ENCODE measurements around the gene PIK3R2.
A peak's percentile ranks its signal among the peaks of the same experiment; 100 is the strongest.
"Not testable (repeated sequence)": the region's sequence is repeated elsewhere in the genome, so short reads cannot be mapped to it uniquely, and the experiment has no call there.

PIK3R2 gene

DNA sequence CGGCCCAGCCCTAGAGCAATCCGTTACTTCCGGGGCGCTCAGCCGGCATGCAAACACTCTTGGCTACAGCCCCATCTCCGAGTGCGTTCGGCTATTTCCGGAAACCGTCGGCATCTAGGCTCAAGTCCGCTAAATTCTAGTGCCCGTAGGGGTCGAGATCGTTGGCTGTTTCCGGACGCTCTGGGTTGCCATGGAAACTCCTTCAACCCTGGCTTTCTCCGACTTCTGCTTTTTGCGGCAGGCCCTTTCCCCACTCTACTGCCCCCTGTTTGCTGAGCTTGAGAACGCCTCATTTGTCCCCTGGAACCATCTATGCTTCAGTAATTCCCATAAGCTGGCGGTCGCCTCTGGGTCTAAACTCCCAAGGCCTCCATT lies 534 bp upstream of the PIK3R2 start:
- DNase-seq, result peak in 55 of 56 donors; percentile 69 to 97 (median 91)

DNA sequence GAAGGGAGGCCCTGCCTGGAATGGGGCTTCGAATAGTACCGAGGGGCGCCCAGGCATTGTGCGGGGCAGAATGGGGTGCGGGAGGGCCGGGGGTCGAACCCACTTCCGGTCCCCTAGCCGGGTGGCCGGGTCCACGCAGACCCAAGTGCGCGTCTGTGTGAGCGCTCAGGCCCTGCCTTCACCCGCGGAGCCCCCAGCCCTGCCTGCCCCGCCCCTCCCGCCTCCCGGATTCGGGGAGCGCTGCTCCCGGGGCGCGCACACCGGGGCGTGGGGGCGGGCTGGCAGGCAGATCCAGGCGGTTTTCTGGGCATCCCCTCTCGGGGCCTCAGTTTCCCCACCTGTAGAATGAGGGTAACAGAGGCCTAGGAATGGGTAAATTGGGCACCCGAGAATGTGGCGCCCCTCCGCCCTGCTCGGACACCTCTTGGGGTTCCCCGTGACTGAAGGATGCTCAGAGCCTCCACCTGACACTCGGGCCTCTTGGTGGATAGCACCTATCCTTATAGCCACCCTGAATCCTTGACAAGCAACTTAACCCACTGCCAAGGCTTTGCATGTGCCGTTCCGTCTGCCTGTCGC lies 682 bp downstream of the PIK3R2 start:
- DNase-seq, result peak in 12 of 56 donors; percentile 8 to 61 (median 38)

DNA sequence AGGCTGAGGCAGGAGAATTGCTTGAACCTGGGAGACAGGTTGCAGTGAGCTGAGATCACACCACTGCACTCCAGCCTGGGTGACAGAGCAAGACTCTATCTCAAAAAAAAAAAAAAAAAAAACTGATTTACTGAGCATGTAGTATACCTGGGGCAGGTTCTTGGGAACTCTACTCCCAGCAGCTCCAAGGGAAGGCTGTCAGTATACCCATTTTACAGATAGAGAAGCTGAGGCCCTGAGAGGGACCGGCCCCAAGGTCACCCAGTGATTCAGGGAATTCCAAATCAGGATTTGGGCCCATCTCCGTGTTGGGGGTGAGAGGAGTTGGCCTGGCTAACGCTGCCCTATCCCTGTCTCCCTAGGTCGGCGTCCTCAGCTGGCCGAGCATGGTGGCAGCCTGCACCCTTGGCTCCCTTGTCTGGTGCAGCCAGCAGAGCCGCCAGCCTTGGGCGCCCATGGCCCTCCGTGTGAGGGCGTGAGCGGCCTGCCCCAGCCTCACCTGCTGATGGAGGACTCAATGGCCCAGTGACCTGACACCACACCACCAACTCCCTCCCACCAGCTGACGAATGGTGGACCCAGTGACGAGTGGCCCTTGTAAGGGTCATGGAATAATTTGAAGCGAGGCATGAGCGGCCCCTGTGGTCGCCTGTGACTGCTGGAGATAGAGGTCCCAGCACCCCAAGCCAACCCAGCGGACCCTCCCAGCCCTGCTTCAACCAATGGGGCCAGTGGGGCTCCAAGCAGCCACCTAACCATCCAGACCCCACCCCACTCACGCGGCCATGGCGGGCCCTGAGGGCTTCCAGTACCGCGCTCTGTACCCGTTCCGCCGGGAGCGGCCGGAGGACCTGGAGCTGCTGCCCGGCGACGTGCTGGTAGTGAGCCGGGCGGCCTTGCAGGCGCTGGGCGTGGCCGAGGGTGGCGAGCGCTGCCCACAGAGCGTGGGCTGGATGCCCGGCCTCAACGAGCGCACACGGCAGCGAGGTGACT lies 2.4 kb downstream of the PIK3R2 start:
- peak in 1 of 56 donors; percentile 15 for DNase-seq

DNA sequence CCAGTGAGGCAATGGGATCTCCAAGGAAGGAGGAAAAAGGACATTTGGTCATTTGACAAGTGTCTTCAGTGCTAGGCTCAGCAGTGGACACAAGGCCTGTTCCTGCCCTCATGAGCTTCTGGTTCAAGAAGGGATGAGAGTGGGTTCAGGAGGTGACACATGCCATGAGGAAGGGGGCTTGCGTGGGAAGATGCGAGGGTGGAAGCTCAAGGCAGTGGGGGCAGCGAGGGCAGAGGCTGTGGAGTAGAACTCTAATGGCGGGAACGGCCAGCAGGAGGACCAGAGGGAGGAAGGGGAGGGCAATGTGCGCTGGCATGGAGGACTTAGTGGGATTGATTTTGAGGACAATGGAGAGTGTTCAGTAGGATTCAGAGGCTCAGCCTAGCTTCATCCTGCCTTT lies 3.3 kb downstream of the PIK3R2 start:
- DNase-seq, result no peak

DNA sequence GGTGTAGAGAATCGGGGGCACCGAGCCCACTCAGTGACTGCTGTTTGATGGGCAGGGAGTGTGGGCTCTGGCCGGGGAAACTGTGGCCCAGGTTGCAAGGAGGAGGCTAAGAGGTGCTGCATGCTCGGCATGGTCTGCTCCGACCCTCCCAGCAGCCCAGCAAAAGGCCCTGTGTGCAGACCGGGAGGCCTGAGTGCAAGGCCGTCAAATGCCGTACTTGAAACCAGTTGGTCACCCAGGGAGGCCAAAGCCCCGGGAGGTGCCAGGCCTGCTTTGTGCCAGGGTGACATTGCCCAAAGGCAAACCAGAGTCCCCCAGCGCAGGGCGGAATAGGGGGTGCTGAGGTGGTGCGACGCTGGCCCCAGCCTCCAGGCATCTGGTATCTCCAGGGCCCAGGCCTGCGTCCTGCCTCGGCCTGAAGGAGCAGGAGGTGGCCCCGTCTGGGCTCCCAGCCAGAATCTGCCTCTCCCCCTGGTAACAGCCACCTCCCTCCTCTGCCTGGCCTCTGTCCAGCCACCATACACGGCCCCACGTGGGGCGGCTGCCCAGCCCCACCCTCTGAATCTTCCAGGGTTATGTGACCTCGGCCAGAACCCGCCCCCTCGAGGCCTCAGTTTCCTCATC lies 4.0 kb downstream of the PIK3R2 start:
- peak in 52 of 56 donors; percentile 21 to 88 (median 61) for DNase-seq

DNA sequence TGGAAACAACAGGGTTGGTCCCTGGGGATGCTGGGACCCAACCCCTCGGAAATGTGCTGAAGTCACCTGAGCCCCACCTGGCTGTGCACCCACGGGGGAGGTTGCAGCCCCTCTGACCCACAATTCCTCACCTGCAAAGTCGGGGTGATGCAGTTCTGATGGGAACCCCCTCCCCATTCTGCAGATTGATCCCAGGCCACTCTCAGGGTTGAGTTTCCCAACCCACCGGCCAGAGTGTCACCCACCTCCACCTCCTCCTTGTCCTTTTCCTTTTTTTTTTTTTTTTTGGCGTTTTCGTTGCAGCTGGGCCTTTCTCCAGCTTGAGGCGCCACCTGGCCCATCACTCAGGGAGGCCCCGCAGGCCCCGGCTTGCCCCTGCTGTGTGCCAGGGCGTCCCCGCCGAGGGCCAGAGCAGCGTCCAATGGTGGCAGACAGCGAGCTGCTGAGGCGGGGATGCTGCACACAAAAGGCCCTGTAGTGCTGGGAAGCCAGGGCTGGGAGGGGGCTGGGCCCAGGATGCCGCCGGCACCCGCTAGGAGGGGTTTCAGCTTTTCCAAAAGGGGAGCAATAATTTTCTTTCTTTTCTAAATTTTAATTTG lies 4.6 kb downstream of the PIK3R2 start:
- peak in 52 of 56 donors; percentile 27 to 91 (median 72) for DNase-seq

DNA sequence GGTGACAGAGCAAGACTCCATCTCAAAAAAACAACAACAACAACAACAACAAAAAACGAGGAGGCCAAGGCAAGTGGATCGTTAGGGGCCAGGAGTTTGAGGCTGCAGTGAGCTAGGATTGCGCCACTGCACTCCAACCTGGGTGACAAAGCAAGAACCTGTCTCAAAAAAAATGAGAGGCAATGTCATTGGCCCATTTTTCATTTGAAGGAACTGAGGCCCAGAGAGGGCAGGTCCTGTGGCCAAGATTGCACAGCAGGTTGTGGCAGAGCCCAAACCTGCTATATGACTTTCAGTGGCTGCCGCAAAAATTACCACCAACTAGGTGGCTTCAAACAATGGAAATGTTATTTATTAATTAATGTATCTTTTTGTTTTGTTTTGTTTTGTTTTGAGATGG lies 5.5 kb downstream of the PIK3R2 start:
- DNase-seq, result no peak

DNA sequence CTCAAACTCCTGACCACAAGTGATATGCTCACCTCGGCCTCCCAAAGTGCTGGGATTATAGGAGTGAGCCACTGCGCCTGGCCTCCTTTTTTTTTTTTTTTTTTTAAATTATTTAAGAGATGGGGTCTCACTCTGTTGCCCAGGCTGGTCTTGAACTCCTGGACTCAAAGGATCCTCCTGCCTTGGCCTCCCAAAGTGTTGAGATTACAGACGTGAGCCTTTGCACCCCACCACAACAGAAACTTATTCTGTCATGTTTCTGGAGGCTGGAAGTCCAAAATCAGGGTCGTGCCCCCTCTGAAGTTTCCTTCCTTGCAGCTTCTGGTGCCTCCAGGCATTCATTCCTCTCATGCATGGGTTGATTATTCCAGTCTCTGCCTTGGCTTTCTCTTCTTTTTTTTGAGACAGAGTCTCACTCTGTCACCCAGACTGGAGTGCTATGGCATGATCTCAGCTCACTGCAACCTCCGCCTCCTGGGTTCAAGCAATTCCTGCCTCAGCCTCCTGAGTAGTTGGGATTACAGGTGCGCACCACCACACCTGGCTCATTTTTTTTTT lies 6.2 kb downstream of the PIK3R2 start:
- not testable (repeated sequence) for DNase-seq

DNA sequence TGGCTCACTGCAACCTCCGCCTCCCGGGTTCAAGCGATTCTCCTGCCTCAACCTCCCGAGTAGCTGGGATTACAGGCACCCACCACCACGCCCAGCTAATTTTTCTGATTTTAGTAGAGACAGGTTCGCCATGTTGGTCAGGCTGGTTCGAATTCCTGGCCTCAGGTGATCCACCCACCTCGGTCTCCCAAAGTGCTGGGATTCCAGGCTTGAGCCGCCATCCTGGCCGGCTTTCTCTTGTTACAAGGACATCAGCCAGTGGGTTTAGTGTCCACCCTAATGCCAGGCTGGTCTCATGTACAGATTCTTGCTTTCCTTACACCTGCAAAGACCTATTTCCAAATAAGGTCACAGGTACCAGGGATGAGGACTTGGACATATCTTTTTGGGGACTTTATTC lies 6.8 kb downstream of the PIK3R2 start:
- DNase-seq, result no peak

DNA sequence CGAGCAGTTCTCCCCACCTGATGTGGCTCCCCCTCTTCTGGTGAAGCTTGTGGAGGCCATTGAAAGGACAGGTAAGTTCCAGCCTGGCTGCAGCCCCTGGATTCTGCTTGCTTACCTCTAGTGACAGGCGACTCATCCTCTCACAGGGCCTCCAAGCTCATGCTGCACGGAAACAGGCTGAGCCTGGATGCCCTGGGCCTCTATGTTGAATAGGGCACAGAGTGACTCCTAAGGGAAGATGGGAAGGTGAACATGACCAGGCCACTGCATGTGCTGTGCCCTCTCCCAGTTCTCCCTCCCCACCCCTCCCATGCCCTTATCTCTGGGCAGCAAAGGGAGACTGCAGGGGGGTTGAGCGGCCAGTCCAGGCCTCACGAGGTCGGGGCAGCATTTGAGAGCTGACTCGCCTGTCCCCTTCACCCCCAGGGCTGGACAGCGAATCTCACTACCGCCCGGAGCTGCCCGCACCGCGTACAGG lies 7.6 kb downstream of the PIK3R2 start:
- DNase-seq, result no peak

DNA sequence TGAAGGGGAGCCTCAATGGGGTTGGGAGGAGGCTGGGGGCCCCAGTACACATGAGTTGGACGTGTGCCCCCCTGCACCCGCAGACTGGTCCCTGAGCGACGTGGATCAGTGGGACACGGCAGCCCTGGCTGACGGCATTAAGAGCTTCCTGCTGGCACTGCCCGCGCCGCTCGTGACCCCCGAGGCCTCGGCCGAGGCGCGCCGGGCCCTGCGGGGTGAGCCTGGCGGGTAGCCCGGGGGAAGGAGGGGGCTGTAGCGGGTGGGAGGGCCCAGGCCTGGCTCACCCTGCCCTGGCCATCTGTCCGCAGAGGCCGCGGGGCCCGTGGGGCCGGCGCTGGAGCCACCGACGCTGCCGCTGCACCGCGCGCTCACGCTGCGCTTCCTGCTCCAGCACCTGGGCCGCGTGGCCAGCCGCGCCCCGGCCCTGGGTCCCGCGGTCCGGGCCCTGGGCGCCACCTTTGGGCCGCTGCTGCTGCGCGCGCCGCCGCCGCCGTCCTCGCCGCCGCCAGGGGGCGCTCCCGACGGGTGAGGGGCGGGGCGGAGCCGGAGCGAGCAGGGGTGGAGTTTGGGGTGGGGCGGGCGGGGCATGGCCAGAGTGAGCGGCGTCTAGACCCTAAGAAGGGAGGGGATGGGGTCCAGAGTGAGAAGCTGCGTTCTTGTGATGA lies 8.1 kb downstream of the PIK3R2 start:
- peak in 49 of 56 donors; percentile 21 to 86 (median 62) for DNase-seq

DNA sequence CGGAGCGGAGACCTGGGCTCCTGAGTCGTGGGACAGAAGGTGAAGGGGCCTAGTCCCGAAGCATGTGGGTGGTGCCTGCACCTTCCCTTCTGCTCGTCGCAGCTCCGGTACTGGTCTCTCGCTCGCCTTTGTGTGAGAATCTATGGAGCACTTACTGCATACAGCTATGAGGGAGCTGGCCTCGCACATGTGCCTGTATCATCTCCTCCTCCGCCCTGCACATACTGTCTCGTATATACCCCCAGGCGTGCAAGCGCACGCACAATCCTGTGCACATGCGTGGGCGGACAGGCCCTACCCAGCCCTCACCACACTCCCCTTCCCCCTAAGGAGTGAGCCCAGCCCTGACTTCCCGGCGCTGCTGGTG lies 8.7 kb downstream of the PIK3R2 start:
- peak in 24 of 56 donors; percentile 25 to 75 (median 60) for DNase-seq

DNA sequence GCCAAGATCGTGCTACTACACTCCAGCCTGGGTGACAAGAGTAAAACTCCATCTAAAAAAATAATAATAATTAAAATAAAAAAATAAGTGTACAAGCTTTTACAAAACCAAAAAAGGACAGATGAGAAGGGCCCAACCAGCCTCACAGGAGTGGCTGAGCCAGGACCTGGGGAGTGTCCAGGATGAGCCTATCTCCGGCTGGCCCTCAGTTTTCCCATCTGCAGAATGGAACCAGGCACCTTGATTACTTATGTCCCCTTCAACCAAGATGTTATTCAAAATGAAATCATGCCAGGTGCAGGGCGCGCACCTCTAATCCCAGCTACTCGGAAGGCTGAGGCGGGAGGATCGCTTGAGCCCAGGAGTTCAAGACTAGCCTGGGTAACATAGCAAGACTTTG lies 11.1 kb downstream of the PIK3R2 start:
- no peak for DNase-seq

DNA sequence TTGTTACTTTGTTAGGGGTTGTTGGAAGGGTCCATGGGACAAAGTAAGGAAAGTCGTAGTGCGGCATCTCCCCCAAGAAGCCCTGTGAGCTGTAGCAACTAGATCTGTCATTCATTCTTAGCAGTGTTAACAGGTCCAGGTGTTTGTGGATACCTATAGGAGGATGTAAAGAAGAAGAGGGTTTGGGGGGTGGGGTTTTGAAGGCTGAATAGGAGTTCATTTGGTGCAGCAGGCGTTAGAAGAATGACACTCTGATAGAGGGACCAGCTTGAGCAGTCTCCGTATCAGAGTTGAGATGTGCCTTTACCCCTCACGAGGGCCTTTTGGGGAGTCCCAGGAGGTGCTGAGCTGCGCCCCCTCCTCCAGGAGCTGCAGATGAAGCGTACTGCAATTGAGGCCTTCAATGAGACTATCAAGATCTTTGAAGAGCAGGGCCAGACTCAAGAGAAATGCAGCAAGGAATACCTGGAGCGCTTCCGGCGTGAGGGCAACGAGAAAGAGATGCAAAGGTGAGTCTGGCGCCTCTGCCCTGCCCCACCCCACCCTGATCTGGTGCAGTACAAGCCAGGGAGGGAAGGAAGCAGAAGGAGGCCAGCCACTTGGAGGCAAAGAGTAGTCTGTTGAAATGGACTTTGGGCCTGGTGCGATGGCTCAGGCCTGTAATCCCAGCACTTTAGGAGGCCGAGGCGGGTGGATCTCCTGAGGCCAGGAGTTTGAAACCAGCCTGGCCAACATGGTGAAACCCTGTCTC lies 13.0 kb downstream of the PIK3R2 start:
- no peak for DNase-seq

DNA sequence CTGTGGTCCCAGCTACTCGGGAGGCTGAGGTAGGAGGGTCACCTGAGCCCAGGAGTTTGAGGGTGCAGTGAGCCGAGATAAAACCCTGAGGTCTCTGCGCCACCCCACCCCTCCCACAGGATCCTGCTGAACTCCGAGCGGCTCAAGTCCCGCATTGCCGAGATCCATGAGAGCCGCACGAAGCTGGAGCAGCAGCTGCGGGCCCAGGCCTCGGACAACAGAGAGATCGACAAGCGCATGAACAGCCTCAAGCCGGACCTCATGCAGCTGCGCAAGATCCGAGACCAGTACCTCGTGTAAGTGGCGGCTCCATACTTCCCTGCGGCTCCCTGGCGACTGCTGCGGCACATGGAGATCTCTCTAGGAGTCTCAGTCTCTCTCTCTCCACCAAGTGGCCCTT lies 14.0 kb downstream of the PIK3R2 start:
- DNase-seq, result no peak

DNA sequence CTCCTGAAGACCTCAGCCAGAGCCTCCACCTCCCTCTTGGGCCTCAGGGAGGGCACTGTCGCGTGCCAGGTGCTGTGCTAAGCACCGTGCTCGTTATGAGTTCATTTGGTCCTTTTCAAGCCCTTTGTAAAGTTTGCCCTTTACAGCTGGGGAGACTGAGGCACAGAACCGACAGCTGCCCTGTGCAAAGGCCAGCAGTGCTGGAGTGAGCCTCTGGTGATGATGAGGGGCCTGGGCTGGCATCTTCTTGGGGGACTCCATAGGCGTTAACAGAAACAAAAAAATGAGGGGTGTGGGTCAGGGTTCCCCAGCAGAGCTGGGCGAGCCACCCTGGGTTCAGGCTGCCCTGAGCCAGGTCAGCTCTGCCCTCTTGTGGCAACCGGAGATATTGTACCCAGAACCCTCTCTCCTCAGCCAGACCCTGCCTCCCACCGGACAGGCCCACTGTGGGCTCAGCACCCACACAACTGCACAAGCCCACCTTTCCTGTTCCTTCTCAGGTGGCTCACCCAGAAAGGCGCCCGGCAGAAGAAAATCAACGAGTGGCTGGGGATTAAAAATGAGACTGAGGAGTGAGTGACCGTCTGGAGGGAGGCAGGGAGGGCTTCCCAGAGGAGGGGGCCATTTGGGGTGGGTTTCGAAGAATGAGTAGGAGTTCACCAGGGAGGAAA lies 15.1 kb downstream of the PIK3R2 start:
- peak in 18 of 56 donors; percentile 6 to 48 (median 22) for DNase-seq

DNA sequence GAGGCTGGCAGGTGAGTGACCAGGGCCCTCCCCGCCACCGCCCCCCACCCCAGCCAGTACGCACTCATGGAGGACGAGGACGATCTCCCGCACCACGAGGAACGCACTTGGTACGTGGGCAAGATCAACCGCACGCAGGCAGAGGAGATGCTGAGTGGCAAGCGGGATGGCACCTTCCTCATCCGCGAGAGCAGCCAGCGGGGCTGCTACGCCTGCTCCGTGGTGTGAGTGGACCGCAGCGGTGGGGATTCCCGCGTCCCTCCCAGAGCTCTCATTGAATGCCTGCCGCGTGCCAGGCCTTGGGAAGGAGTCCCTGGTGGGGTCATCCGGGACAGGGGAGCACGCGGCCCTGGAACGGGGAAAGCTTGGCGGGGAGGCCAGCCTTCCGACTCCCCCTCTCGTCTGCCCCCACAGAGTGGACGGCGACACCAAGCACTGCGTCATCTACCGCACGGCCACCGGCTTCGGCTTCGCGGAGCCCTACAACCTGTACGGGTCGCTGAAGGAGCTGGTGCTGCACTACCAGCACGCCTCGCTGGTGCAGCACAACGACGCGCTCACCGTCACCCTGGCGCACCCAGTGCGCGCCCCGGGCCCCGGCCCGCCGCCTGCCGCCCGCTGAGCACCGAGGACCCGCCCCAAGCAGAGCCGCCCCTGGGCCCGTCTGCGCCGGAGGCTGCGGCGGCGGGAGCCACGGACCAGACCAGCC lies 15.9 kb downstream of the PIK3R2 start:
- no peak for DNase-seq

DNA sequence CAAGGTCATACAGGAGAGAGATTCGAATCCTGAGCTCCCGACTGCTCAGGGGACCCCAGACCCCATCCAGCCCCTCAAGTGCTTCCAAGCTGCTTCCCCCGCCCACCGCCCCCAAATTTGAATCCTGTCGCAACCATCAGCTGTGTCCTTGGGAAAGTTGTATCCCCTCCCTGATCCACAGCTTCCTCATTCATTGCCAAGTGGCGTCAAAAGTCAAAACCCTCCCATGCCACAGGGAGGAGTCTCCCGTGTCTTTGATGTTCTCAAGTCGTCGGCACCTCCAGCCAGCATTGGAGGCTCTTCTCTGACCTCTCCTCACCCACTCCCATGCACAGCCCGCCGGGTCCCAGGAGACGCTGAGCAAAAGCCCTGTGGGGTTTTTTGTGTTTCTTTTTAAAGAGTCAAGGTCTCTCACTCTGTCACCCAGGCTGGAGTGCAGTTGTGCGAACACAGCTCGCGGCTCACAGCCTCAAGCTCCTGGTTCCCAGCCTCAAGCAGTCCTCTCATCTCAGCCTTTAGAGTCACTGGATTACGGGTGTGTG lies 17.8 kb downstream of the PIK3R2 start:
- DNase-seq, result peak in 2 of 56 donors; percentile 17 to 27
